ENCODE measurements around the gene DHH.

Gene DHH

DNA sequence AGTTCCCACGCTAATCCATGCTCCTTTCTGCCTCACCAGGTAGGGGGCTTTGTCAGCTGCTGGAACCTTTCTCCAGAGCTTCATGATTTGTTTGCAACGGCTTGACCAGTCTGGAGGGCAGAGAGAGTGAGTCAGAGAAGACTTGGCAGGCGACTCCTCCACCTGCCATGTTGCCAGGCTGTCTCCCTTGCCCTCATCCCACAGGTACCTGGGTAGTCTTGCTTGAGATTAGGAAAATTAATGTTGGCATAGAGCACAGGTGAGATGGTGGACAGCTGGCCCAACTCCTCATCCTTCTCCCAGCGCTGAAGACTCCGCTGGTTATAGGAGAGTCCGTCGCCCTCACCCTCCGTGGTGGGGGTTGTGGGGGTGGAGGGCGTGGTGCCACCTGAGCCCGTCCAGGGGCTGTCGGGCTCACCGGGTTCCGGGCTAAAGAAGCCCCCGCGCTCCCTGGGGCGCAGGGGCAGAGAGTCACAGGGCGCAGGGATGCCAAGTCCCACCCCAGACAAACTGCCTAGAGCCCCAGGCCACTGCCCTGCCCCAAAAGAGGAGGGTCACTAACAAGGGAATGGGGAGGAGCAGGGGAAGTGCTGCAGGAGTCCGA is 52.6 kb downstream of the DHH start:
- peaks cover 94% of the 10 kb centered on the region for H3K36me3 ChIP-seq

DNA sequence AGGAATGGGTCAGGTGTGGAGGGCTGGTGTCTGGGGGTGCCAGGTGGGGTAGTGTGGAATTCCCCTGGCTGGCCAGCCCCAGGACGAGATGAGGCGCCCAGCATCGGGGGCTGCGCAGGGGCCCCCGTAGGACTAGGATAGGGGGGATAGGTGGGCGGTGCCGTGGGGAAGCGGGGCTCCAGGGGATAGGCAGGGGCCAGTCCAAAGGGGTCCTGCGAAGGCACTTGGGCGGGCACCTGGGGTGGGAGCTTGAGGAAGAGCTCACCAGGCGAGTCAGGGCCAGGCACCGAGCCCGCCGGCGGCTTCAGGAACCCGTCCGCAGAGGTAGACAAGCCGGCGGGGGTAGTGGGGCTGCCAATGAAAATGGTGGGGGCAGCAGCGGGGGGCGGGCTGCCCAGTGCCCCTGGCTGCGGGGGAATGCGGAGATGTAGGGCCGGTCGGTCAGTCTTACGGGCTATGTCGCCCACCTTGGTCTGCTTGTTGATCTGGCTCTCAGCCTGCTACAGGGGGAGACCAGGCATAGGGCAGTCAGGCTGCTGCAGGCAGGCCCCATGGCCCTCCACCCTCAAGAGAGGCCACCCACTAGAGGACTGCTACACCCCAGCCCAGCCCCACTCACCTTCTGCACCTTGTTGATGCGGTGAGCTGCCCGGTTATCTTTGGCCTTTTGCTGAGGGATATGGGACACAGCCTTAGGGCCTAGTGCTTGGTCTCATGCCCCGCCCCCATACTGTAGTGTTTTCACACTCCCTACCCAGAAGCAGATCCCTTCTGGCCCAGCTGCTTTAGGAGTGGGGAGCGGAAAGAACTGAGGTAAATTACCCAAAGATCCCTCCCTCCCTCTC is 53.3 kb downstream of the DHH start:
- no peaks in the 10 kb centered on the region for H3K27me3 ChIP-seq
- H3K4me1 ChIP-seq = no peaks in the 10 kb centered on the region
- no peak for DNase-seq
- H3K36me3 ChIP-seq = peaks cover 93% of the 10 kb centered on the region
- no peaks in the 10 kb centered on the region for H3K9me3 ChIP-seq
- TF ChIP-seq, protein P1, sequence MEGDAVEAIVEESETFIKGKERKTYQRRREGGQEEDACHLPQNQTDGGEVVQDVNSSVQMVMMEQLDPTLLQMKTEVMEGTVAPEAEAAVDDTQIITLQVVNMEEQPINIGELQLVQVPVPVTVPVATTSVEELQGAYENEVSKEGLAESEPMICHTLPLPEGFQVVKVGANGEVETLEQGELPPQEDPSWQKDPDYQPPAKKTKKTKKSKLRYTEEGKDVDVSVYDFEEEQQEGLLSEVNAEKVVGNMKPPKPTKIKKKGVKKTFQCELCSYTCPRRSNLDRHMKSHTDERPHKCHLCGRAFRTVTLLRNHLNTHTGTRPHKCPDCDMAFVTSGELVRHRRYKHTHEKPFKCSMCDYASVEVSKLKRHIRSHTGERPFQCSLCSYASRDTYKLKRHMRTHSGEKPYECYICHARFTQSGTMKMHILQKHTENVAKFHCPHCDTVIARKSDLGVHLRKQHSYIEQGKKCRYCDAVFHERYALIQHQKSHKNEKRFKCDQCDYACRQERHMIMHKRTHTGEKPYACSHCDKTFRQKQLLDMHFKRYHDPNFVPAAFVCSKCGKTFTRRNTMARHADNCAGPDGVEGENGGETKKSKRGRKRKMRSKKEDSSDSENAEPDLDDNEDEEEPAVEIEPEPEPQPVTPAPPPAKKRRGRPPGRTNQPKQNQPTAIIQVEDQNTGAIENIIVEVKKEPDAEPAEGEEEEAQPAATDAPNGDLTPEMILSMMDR (IDR thresholded peaks at IDR 0.05; ENCODE audit: low read depth, low read length) = no peak
- no peak overlapping the region for H3K4me3 ChIP-seq (ENCODE audit: low read depth, low read length)

More for the DNA sequence above, 52.6 kb downstream of the DHH start:
- no peaks in the 10 kb centered on the region for H3K27me3 ChIP-seq
- no peak overlapping the region for H3K4me3 ChIP-seq (ENCODE audit: low read depth, low read length)
- DNase-seq = no peak
- H3K9me3 ChIP-seq = no peaks in the 10 kb centered on the region
- no peaks in the 10 kb centered on the region for H3K4me1 ChIP-seq
- TF ChIP-seq, protein P1 (IDR thresholded peaks at IDR 0.05; ENCODE audit: low read depth, low read length) = no peak

DNA sequence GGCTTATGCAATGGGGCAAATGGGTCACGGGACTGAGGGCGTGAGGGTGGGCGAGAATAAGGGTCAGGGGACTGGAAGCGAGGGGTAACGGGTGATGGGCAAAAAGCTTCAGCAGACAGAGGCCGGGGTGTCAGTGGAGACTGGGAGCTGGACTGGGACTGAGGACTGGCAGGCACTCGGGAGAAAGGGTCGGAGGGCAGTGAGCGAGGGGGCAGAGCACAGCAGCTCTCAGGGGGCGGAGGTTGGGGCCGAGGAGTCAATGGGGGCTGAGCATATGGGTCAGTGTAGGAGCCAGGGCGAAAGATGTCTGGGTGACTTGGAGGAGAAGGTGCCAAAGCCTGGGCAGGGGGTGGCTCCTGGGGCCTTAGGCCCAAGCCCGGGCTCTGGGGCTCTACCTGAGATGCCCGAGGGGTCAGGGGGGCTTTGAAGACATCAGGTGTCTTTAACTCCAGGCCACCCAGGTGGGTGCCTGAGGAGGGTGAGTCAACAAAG is 54.2 kb downstream of the DHH start:
- Histone ChIP-seq H3K36me3 (peaks cover 93% of the 10 kb centered on the region), H3K27me3 (no peaks in the 10 kb centered on the region)

DNA sequence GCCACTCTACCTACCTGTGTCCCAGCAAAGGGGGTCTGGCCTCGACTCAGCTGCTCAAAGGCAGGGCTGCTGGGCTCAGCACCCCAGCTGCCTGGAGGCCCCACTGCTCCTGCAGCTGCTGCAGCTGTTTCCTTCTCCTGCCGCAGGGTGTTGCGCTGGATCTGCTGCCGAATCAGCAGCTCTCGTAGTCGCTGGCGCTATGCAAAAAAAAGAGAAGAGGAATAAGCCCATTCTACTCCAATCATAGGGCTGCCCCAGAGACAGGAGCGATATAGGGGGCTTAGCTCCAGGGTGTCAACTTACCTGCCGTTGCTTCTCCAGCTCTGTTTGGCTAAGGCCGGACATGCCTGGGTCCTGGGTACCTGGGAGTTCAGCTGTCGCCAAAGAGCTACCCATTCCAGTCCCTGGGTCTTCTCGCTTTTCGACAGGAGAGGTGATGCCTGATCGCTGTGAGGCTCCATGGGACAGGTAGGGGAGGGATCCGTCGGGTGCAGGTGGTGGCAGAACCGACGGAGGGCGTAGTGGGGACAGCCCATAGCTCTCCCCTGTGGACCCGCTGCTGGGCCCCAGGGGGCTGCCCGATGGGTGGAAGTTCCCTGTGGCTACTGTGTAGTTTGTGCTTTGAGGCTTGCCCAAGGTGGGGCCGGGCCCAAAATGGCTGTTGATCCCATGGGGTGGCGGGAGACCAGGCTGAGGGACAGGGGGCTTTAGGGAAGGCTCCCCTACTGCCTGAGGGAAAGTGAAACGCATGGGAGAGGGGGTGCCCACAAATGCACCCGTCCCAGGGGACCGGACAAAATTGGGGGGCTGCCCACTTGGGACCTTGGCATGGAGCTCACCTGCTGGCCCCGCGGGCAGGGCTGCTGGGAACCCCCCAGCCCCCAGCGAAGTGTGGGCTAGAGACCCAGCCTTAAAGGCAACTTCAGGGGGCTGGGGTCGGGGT is 54.9 kb downstream of the DHH start:
- TF ChIP-seq, protein P1 (IDR thresholded peaks at IDR 0.05; ENCODE audit: low read depth, low read length) = no peak
- Histone ChIP-seq H3K4me1 (no peaks in the 10 kb centered on the region), H3K4me3 (ENCODE audit: low read depth, low read length) (no peak overlapping the region), H3K9me3 (no peaks in the 10 kb centered on the region), H3K27me3 (no peaks in the 10 kb centered on the region), H3K36me3 (peaks cover 93% of the 10 kb centered on the region)
- DNase-seq = no peak

More for the DNA sequence above, 54.2 kb downstream of the DHH start:
- DNase-seq = no peak
- no peaks in the 10 kb centered on the region for H3K4me1 ChIP-seq
- no peak overlapping the region for H3K4me3 ChIP-seq (ENCODE audit: low read depth, low read length)
- H3K9me3 ChIP-seq = no peaks in the 10 kb centered on the region
- TF ChIP-seq, protein P1 (IDR thresholded peaks at IDR 0.05; ENCODE audit: low read depth, low read length) = no peak

DNA sequence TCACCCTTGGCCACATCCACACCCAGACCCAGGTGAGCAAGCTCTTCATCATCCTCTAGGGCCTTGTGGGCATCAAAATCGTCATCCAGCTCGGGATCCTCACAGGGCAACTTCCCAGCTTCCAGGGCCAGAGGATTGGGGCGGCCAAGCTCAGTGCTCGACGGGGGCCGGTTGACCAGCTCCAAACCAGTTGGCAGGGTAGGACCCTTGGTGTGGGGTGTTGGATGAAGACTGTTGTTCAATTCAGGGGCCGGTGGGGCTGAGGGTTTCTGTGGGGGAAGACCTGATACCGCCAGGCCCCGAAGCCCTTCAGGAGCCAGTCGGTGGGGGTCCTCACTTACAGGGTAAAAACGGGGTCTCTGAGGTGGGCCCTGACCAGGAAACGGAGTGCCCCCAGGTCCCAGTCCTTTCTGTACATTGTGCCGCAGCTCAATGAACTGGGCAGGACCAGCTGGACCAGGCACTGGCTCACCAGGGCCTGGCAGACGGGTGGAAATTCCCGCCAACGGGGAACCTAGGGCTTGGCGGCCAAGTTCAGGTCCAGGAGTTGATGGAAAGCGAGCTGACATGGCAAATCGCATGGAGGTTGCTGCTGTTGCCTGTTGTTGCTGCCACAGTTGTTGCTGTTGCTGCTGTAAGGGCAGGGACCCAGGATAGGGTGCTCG is 56.2 kb downstream of the DHH start:
- no peaks in the 10 kb centered on the region for H3K9me3 ChIP-seq
- H3K4me1 ChIP-seq = no peaks in the 10 kb centered on the region
- DNase-seq = no peak
- TF ChIP-seq, protein P1 (IDR thresholded peaks at IDR 0.05; ENCODE audit: low read depth, low read length) = no peak
- no peaks in the 10 kb centered on the region for H3K27me3 ChIP-seq
- H3K4me3 ChIP-seq (ENCODE audit: low read depth, low read length) = no peak overlapping the region
- H3K36me3 ChIP-seq = peaks cover 96% of the 10 kb centered on the region
